Loucy (cell line): ENCODE data around the gene SUPT5H.

ENCODE experiments used
- H2AFZ ChIP-seq: fragments of 200-600 bp; sonication (generic); 2 replicates; pipeline ENCODE4 v1.6.0; 2016; ENCODE audit warnings: antibody characterized with exemption, mild to moderate bottlenecking, low read length, moderate library complexity
- H3F3A ChIP-seq: fragments of 200-600 bp; 2 replicates; pipeline ENCODE4 v1.6.0; 2016; ENCODE audit warnings: antibody characterized with exemption, low read depth, mild to moderate bottlenecking
- H3K27me3 ChIP-seq: fragments of 200-600 bp; sonication (generic); 2 replicates; pipeline ENCODE4 v1.6.1; 2014; ENCODE audit warnings: low read length, mild to moderate bottlenecking; ENCODE audit not compliant: insufficient read depth, poor library complexity, severe bottlenecking
- H3K36me3 ChIP-seq: fragments of 200-600 bp; sonication (generic); 2 replicates; pipeline ENCODE4 v1.6.1; 2016; ENCODE audit warnings: low read length; ENCODE audit not compliant: insufficient read depth
- H3K4me1 ChIP-seq: fragments of 200-600 bp; sonication (generic); 2 replicates; pipeline ENCODE4 v1.5.1; 2014; ENCODE audit warnings: low read length, mild to moderate bottlenecking; ENCODE audit not compliant: insufficient read depth, poor library complexity, severe bottlenecking
- H3K4me2 ChIP-seq: fragments of 200-600 bp; sonication (generic); 2 replicates; pipeline ENCODE4 v1.6.0; 2014; ENCODE audit warnings: antibody characterized with exemption, low read length, low read depth, mild to moderate bottlenecking; ENCODE audit not compliant: poor library complexity, severe bottlenecking
- H3K4me3 ChIP-seq: fragments of 200-600 bp; sonication (generic); 2 replicates; pipeline ENCODE4 v1.5.1; 2014; ENCODE audit warnings: low read length, mild to moderate bottlenecking, mixed read lengths; ENCODE audit not compliant: poor library complexity, severe bottlenecking
- H3K79me2 ChIP-seq: fragments of 200-600 bp; sonication (generic); 2 replicates; pipeline ENCODE4 v1.6.1; 2014; ENCODE audit warnings: low read length; ENCODE audit not compliant: insufficient read depth
- H3K9ac ChIP-seq: fragments of 200-600 bp; sonication (generic); 2 replicates; pipeline ENCODE4 v1.6.0; 2014; ENCODE audit warnings: mild to moderate bottlenecking, low read depth, low read length, moderate library complexity; ENCODE audit not compliant: poor library complexity, severe bottlenecking
- H3K9me2 ChIP-seq: fragments of 200-600 bp; sonication (generic); replicated peaks from 2 replicates; pipeline ENCODE4 v1.6.1; 2016; ENCODE audit warnings: low read depth, low read length, mixed read lengths
- H3K9me3 ChIP-seq: fragments of 200-600 bp; sonication (generic); 2 replicates; pipeline ENCODE4 v1.6.1; 2014; ENCODE audit warnings: mild to moderate bottlenecking, antibody characterized with exemption, low read length, low read depth; ENCODE audit not compliant: insufficient read depth
- H4K20me1 ChIP-seq: fragments of 200-600 bp; sonication (generic); 2 replicates; pipeline ENCODE4 v1.6.0; 2014; ENCODE audit warnings: antibody characterized with exemption, low read length, mild to moderate bottlenecking; ENCODE audit not compliant: insufficient read depth, poor library complexity, severe bottlenecking
- EZH2phosphoT487 ChIP-seq: fragments of 200-600 bp; IDR thresholded peaks from 2 replicates; pipeline ENCODE4 v1.6.1; 2018; ENCODE audit warnings: antibody characterized with exemption, mild to moderate bottlenecking, moderate library complexity, borderline replicate concordance
- TF ChIP-seq, protein P1 (sequence below): fragments of 200-600 bp; sonication (generic); conservative IDR thresholded peaks from 2 replicates; pipeline ENCODE4 v1.5.1; 2014; ENCODE audit warnings: mild to moderate bottlenecking, antibody characterized with exemption, low read length

SUPT5H gene

GRCh38 chr19:39516270-39516669 lies 70.9 kb downstream of the SUPT5H start:
- no peak overlapping the region for H3K4me3 ChIP-seq
- H3K27me3 ChIP-seq: no peaks in the 10 kb centered on the region
- no peaks in the 10 kb centered on the region for H3F3A ChIP-seq
- no peaks in the 10 kb centered on the region for H3K4me1 ChIP-seq
- no peaks in the 10 kb centered on the region for H3K36me3 ChIP-seq
- H3K79me2 ChIP-seq: no peaks in the 10 kb centered on the region
- no peak overlapping the region for H2AFZ ChIP-seq
- no peaks in the 10 kb centered on the region for H4K20me1 ChIP-seq
- TF ChIP-seq EZH2phosphoT487: no peak
- TF ChIP-seq, protein P1, sequence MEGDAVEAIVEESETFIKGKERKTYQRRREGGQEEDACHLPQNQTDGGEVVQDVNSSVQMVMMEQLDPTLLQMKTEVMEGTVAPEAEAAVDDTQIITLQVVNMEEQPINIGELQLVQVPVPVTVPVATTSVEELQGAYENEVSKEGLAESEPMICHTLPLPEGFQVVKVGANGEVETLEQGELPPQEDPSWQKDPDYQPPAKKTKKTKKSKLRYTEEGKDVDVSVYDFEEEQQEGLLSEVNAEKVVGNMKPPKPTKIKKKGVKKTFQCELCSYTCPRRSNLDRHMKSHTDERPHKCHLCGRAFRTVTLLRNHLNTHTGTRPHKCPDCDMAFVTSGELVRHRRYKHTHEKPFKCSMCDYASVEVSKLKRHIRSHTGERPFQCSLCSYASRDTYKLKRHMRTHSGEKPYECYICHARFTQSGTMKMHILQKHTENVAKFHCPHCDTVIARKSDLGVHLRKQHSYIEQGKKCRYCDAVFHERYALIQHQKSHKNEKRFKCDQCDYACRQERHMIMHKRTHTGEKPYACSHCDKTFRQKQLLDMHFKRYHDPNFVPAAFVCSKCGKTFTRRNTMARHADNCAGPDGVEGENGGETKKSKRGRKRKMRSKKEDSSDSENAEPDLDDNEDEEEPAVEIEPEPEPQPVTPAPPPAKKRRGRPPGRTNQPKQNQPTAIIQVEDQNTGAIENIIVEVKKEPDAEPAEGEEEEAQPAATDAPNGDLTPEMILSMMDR: no peak
- H3K4me2 ChIP-seq: no peak overlapping the region
- no peaks in the 10 kb centered on the region for H3K9me3 ChIP-seq
- H3K9ac ChIP-seq: no peak overlapping the region
- no peaks in the 10 kb centered on the region for H3K9me2 ChIP-seq

GRCh38 chr19:39517432-39517831 lies 72.0 kb downstream of the SUPT5H start:
- Histone ChIP-seq H3K9me3 (no peaks in the 10 kb centered on the region), H3K4me2 (no peak overlapping the region), H3K36me3 (no peaks in the 10 kb centered on the region), H2AFZ (no peak overlapping the region), H3K4me1 (no peaks in the 10 kb centered on the region), H3F3A (no peaks in the 10 kb centered on the region), H3K9me2 (no peaks in the 10 kb centered on the region), H4K20me1 (no peaks in the 10 kb centered on the region), H3K9ac (no peak overlapping the region), H3K4me3 (no peak overlapping the region), H3K27me3 (no peaks in the 10 kb centered on the region), H3K79me2 (no peaks in the 10 kb centered on the region)
- no peak for TF ChIP-seq EZH2phosphoT487
- TF ChIP-seq, protein P1: no peak

GRCh38 chr19:39518458-39518857 lies 73.1 kb downstream of the SUPT5H start:
- H3K4me1 ChIP-seq: no peaks in the 10 kb centered on the region
- H3K9ac ChIP-seq: no peak overlapping the region
- TF ChIP-seq EZH2phosphoT487: no peak
- TF ChIP-seq, protein P1: no peak
- no peaks in the 10 kb centered on the region for H3K79me2 ChIP-seq
- no peaks in the 10 kb centered on the region for H4K20me1 ChIP-seq
- no peaks in the 10 kb centered on the region for H3F3A ChIP-seq
- H3K9me2 ChIP-seq: no peaks in the 10 kb centered on the region
- H3K36me3 ChIP-seq: no peaks in the 10 kb centered on the region
- peak overlapping the region; percentile 30; the same call in 1 of the 2 replicates for H2AFZ ChIP-seq
- H3K27me3 ChIP-seq: no peaks in the 10 kb centered on the region
- H3K4me3 ChIP-seq: no peak overlapping the region
- H3K4me2 ChIP-seq: no peak overlapping the region
- no peaks in the 10 kb centered on the region for H3K9me3 ChIP-seq
